ENCODE data around the gene ABCA13.
"Not testable (repeated sequence)": the region's sequence is repeated elsewhere in the genome, so short reads cannot be mapped to it uniquely, and the experiment has no call there.

ABCA13 gene

GRCh38 chr7:48171202-48171601, at the start of gene ABCA13:
ABCA13 (plus strand) TSS chr7:48171458; CDS start chr7:48171484, 26 bp downstream.
- Histone ChIP-seq H3K4me3 (no peak within 1 kb of the TSS), H3K27ac (no peak within 1 kb of the TSS)

- Histone ChIP-seq H3K4me3 (no peak overlapping the region), H3K27ac (no peak overlapping the region)
These were observed 45.2 kb upstream of the ABCA13 start for GRCh38 chr7:48126037-48126436.

GRCh38 chr7:48130658-48131108, 40.6 kb upstream of the ABCA13 start:
- peak overlapping the region in 2 of 21 experiments; percentile 9 to 48 for H3K27ac ChIP-seq
- H3K4me3 ChIP-seq = no peak overlapping the region

- no peak overlapping the region for H3K4me3 ChIP-seq
- H3K27ac ChIP-seq = no peak overlapping the region
These were observed 38.5 kb upstream of the ABCA13 start for GRCh38 chr7:48132792-48133191.

GRCh38 chr7:48139459-48139858, 31.8 kb upstream of the ABCA13 start:
- no peak overlapping the region for H3K4me3 ChIP-seq
- no peak overlapping the region for H3K27ac ChIP-seq

GRCh38 chr7:48140001-48140681, 31.1 kb upstream of the ABCA13 start:
- Histone ChIP-seq H3K4me3 (no peak overlapping the region), H3K27ac (peak overlapping the region in 1 of 21 experiments; percentile 12)

- Histone ChIP-seq H3K4me3 (no peak overlapping the region), H3K27ac (no peak overlapping the region)
These were observed 29.7 kb upstream of the ABCA13 start for GRCh38 chr7:48141521-48141920.

GRCh38 chr7:48144291-48144768, 26.9 kb upstream of the ABCA13 start:
- no peak overlapping the region for H3K27ac ChIP-seq
- H3K4me3 ChIP-seq = no peak overlapping the region

- no peak overlapping the region for H3K27ac ChIP-seq
- no peak overlapping the region for H3K4me3 ChIP-seq
These were observed 24.1 kb upstream of the ABCA13 start for GRCh38 chr7:48147078-48147591.

GRCh38 chr7:48147690-48148089, 23.6 kb upstream of the ABCA13 start:
- not testable (repeated sequence) for H3K4me3 ChIP-seq, H3K27ac ChIP-seq

- Histone ChIP-seq H3K27ac (no peak overlapping the region), H3K4me3 (no peak overlapping the region)
These were observed 22.9 kb upstream of the ABCA13 start for GRCh38 chr7:48148311-48148710.

GRCh38 chr7:48149058-48149457, 22.2 kb upstream of the ABCA13 start:
- no peak overlapping the region for H3K4me3 ChIP-seq
- no peak overlapping the region for H3K27ac ChIP-seq

GRCh38 chr7:48150086-48150485, 21.2 kb upstream of the ABCA13 start:
- H3K4me3 ChIP-seq = no peak overlapping the region
- H3K27ac ChIP-seq = no peak overlapping the region

GRCh38 chr7:48154792-48155413, 16.4 kb upstream of the ABCA13 start:
- Histone ChIP-seq H3K4me3 (no peak overlapping the region), H3K27ac (no peak overlapping the region)

GRCh38 chr7:48158404-48158803, 12.9 kb upstream of the ABCA13 start:
- H3K4me3 ChIP-seq = no peak overlapping the region
- H3K27ac ChIP-seq = no peak overlapping the region

- peak overlapping the region in 1 of 21 experiments; percentile 29 for H3K27ac ChIP-seq
- H3K4me3 ChIP-seq = no peak overlapping the region
These were observed 9.7 kb upstream of the ABCA13 start for GRCh38 chr7:48161407-48162125.

- H3K27ac ChIP-seq = no peak overlapping the region
- no peak overlapping the region for H3K4me3 ChIP-seq
These were observed 6.1 kb upstream of the ABCA13 start for GRCh38 chr7:48165157-48165556.

GRCh38 chr7:48168159-48168558, 3.1 kb upstream of the ABCA13 start:
- Histone ChIP-seq H3K27ac (no peak overlapping the region), H3K4me3 (no peak overlapping the region)

GRCh38 chr7:48170506-48170905, 752 bp upstream of the ABCA13 start:
- no peak overlapping the region for H3K27ac ChIP-seq

GRCh38 chr7:48173313-48173712, 2.1 kb downstream of the ABCA13 start:
- no peak overlapping the region for H3K4me3 ChIP-seq
- no peak overlapping the region for H3K27ac ChIP-seq

More at GRCh38 chr7:48170506-48170905, 752 bp upstream of the ABCA13 start:
- no peak overlapping the region for H3K4me3 ChIP-seq
